ENCODE data around the gene SFXN5.
"Not testable (repeated sequence)": the region's sequence is repeated elsewhere in the genome, so short reads cannot be mapped to it uniquely, and the experiment has no call there.

The SFXN5 gene

DNA sequence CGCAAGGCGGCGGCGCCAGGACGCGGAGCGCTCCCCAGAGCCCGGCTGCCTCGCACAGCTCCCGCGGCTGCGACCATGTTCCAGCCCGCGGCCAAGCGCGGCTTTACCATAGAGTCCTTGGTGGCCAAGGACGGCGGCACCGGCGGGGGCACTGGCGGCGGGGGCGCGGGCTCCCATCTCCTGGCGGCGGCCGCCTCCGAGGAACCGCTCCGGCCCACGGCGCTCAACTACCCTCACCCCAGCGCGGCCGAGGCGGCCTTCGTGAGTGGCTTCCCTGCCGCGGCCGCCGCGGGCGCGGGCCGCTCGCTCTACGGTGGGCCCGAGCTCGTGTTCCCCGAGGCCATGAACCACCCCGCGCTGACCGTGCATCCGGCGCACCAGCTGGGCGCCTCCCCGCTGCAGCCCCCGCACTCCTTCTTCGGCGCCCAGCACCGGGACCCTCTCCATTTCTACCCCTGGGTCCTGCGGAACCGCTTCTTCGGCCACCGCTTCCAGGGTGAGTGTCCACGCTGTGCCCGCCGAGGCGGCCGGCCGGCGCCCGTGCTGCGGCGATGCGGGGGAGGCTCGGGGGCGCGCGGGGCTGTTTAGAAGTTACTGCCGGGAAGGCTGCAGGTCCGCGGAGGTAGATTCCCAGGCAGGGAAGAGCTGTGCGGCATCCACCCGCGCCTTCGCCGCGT, 153.5 kb downstream of the SFXN5 start:
- no peak for DNase-seq

DNA sequence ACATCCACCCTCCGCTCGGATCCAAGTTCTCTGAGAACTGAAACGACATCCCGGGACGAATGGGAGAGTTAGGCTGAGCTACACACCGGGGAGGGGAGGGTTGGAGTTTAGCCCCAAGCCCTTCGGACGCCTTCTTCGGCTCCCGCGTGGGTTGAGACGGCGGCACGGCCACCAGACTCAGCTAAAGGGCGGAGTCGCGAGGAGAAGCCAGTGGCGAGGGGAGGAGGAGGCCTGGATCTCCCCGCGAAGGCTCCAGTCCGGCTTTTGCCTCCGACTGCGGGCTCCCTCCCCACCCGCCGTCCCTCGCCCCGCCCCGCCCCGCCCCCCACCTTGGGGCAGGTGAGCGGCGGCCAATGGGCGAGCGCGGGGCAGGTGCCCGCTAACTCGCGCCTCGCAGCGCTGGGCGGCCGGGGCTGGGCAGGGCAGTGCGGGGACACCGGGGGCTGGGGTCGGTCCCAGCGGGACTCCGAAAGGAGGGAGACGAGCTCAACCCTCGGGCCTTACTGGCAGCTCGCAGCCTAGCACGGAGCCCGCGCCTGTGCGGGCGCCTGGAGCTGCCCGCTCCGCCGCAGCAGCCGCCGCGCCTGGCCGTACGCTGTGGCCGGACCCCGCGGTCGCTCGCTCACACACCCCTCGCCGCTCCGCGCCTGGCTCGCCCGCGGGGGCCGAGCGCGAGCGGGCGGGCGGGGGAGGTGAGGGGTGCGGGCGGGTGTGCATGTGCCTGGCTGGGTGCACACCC, 154.2 kb downstream of the SFXN5 start, which contains the start of gene EMX1:
Gene EMX1, plus strand, starts transcription at position 382 of the 739 bp plus-strand sequence. Its CDS starts 334 bp downstream, at position 716.
- no peak for DNase-seq

DNA sequence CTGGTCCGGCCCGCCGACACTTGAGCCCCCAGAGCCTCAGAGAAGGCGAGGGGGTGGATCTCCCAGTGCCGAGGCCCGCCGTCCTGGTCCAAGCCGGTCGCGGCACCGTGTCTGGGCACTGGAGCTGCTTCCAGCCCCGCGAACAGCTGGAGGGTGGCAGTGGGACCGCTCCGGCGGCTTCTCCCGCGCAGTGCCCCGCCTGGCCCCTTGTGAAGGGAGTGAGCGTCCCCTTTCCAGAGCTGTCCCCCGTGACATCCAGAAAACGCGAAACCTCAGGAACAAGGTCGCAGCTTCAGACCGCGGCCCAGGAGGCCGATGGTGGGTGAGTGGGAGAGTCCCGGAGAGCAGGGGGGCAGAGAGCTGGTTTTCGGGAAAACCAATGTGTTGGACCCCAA, 154.8 kb downstream of the SFXN5 start:
- DNase-seq = no peak

DNA sequence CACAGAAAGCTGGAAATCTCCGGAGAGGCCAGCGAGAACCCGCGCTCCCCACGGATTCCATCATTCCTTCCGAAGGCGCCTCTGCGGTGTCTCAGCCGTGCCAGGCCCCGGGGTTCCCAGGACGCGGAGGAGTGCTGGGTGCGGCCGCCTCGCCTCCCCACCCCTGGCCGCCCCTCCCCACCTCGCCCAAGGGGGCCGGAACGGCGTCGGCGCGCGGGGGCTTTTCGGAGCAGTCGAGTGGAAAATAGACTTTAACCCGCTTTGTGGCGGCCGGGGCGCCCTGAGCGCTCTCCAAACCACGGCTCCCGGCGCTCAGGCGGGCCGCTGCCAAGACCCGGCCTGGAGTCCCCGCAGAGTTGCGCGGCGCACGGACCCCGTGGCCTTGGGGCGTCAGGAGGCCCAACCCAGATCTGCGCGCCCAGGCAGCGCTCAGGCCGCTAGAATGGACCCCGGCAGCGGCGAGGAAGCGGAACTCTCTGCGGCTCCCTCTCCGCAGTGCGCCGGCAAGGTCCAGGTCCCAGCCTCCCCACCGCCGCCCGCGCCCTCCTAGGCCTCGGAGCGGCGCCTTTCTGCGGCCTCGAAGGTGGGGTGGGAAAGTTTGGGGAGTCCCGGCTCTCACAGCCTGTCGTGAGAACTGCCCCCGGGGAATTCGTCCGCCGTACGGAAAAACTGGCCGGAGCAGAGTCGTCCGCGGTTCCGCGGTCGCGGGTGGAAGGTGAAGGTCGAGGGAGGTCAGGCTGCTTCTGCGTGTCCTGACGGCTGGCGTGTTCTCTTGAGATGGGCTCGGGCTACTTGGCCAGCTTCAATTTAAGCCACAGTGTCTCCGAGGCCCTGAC, 155.4 kb downstream of the SFXN5 start:
- no peak for DNase-seq

DNA sequence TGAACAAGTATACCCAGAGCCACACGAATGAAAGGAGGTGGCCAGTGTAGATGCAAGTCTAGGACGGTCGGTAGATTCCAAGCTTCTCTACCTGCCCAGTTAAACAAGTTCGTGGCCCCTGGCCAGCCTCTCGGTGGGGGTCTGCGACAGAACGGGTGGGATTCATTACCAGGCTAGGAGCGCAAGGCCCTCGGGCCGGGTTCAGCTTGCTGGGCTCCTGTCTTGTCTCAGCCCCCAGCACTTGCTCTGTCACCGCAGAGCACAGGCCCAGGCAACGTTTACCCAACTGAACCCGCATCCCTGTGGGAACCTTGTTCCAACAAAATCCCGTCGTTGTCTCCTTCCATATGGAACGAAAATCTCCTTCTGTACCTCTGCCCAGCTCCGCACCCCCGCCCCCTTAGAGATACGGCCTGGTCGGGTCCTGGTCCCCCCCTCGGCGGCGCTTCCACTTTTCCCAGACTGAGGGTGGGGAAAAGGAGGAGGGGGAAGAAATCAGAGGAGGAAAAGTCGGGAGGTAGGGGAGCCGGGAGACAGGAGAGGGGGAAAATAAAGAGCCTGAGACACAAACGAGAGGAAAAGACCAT, 156.1 kb downstream of the SFXN5 start:
- no peak for DNase-seq

DNA sequence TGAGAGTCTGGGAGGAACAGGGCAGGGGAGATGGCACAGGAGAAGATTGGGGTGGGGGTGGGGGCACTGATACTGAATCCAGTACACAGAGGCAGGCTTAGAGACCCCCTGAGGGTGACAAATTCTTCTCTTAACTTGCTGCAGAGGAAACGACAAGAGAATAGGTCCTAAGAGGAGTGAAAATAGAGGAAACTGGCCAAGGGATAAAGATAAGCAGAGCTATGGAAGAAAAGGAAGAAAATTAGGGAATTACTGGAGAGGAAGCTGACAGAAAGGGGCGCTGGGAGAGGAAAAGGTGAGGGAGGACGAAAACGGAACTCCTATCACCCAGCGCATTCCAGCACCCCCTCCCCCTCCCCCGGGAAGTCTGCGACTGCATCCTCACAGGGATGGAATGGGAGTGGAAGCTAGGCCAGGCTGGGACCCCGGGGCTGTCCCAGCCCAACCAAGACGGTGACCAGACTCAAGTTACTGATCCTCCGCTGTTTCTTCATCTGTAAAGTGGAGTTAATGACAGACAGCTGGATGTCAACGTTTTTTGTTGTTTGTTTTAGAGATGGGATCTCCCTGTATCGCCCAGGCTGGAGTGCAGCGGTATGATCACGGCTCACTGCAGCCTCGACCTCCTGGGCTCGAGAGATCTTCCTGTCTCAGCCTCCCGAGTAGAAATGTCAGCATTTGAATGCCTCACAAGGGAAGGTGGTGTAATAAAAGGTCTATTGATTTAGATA, 156.8 kb downstream of the SFXN5 start:
- no peak for DNase-seq

DNA sequence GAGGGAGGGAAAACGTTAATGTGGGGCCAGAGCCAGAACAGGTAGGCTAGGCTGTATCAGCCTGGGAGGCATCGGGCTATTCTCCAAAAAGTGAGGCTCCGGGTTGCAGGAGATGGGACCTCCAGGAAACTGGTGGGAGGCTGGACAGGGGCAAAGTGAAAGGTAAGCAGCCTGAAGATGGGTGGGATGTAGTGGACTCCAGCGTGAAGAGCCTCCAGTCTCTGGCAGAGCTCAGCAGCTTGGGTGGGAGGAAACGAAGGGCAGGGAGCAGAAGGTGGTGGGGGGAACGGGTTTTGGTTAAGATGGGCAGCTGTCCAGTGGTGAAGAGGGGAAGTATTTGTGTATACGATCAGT, 157.3 kb downstream of the SFXN5 start:
- DNase-seq = no peak

DNA sequence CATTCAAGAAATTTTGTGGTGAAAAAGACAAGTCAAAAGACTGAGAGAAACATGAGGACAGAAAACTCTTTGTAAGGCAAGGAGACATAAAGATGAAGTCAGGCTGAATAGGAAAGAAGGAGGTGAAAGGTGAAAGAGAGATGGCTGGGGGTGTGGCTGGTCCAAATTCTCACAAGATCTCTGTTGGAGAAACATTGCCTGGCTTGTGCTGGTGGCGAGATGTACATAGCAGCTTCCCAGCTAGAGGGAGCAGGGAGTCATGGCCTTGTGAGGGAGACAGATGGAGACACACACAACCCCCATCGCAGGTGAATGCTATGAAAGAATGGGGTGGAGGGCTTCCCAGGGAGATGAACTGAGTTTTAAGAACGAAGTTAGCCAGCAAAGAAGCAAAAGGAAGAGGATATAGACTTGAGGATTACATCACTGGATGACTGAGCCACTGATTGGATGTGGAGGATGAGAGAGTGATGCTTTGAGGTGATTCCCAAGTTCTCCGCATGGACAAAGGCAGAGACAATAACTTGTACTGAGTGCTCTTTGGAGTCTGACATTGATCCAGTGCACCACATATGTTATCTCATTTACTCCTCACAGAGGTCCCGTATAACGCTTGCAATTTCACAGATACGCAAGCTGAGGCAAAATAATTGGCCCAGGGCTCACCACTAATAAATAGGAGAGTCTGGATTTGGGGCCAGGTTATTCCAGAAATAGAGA, 157.9 kb downstream of the SFXN5 start:
- DNase-seq = no peak

DNA sequence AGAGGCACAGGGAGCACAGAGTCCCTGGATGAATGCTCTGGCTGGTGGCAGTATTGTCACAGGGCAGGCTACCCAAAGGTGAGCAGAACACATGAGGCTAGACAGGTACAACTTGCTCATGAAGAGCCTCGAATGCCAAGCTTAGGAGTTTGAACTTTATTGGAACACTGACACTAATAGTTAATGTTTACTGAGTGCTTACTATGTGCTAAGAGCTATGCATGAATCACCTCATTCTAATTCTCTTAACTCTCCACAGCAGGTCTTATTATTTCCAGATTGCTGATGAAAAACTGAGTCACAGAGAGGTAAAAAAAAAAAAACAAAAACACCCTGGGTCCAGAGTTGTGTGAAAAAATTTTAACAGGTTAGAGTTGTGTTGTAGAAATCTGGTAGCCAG, 160.3 kb downstream of the SFXN5 start:
- DNase-seq = no peak

DNA sequence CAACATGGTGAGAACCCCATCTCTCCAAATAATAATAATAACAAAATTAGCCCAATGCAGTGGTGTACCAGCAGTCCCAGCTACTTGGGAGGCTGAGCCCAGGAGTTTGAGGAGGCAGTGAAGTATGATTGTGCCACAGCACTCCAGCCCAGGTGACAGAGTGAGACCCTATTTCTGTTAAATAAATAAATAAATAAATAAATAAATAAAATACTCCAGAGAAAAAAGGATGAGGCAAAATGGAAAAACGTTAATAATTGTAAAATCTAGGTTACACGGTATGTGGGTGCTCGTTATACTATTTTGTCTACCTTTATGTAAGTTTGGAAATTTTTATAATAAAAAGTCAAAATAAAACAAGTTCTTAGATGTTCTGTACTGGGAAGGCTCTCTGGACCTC, 162.8 kb downstream of the SFXN5 start:
- DNase-seq = no peak

DNA sequence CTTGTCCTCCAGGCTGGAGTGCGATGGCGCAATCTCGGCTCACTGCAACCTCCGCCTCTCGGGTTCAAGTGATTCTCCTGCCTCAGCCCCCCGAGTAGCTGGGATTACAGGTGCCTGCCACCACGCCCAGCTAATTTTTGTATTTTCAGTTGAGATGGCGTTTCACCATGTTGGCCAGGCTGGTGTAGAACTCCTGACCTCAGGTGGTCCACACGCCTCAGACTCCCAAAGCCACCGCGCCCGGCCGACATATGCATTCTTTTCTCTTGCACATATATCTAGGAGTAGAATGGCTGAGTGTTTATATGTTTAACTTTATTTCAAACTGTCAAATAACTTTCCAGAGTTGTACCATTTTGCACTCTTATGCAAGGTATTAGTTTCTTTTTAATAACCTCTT, 164.1 kb downstream of the SFXN5 start:
- not testable (repeated sequence) for DNase-seq

DNA sequence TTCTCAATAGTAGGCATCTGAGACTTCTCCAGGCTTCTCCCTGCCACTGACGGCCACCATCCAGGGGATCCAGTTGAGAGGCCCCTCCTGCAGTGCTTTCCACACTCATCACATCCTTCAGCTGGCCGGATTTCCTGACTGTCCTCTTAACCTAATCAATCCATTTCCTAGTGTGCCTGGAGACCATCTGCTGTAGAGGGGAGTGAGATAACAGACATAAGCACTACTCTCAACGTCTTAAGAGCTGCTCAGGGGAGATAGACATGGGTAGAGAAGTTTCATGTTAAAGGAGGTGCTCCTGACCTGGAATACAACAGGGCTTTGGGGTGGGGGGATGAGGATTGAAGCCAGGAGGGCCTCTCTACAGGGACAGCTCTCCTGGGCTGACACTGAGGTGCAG, 170.1 kb downstream of the SFXN5 start:
- no peak for DNase-seq

DNA sequence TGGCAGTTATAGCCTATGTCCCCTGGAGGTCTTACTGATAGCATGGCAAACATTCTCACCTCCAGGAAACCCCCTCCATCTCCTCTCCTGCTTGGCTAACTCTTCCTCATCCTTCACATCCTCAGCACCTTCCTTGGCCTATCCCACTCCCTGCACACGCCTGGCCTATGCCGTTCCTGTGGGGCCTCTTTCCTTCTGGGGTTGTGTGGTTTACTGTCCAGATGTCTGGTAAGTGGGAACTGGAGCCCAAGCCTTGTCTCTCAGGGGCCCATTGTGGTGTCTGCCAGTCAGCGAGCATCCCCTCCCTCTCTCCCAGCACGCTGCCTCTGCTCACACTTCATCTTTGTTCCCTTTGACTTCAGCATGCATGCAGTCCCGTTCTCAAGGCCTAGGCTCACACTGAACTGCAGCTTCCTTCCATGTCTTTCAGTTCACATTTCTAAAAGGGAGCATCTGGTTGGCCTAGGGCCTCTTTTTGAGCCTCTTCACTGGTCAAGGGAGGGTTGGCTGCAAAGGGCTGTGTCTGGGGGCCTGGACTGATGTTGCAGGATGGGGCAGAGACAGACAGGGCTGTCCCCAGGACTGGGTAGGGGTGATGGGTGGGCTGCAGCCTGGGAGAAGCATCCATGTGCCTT, 171.2 kb downstream of the SFXN5 start:
- no peak for DNase-seq

DNA sequence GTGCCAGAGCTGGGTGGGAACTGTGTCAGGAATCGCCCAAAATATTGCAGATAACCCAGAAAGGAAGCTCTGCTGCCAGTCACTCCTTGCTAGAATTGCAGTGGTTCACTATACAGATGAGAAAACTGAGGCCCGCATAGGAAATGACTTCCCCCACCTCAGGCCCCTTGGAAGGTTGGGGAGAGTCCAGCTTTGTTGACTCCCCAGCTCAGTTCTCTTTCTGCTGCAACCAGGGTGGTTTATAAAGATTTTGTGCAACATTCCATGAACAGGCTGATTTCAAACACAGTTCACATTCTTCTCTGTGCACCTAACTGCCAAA, 173.0 kb downstream of the SFXN5 start:
- no peak for DNase-seq

DNA sequence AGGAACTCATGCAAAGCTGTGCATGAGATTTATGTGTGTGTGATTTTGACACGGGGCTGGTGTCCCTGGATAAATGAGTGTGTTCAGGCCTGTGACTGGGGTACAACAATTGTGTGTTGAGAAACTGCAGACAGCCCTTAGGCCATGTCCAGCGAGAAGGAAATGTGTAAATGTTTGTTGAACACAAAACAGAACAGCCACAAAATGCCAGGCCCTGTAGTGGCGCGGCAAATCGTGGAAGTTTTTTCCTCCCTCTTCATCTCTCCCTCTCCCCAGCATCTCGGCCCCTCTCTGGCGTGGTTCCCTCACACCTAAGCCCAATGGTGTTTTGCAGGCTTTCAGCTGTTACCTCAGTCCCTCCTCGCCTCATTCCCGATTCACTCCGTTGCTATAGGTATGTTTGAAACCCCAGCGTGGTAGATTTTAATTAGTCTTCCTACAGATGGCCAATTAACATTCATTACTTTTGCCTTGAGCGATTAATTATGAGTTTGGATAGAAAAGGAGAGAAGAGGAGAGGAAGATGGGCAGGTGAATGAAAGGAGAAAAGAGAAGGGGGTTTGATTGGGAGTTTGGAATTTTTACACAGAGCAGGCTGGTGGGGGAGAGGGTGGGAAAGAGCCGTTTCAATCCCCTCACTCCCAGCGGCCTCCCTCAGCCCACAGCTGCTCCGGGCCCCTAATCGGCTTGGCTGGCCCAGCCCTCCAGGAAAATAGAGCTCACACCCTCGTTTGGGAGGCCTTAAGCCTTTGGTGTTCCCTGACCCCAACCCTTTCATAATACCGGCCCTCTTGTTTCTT, 173.5 kb downstream of the SFXN5 start:
- DNase-seq = no peak

DNA sequence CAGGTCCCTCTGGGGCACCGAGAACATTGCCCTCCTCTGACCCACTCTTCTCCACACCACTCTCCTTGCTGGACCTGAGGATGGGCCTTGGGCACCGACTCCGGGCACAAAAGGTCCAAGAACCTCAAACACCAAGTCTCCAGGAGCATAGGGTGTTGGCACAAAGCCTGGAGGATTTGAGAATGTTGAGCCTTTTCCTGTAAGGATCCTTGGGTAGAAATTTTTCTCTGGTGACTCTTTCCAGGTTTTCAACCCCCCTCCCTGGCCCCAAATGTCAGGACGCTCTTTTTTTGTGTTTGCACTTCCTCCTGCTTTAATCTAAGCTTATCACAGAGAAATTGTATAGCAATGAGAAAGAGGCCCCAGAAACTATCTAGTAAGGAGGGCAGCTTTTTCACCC, 175.1 kb downstream of the SFXN5 start:
- no peak for DNase-seq

DNA sequence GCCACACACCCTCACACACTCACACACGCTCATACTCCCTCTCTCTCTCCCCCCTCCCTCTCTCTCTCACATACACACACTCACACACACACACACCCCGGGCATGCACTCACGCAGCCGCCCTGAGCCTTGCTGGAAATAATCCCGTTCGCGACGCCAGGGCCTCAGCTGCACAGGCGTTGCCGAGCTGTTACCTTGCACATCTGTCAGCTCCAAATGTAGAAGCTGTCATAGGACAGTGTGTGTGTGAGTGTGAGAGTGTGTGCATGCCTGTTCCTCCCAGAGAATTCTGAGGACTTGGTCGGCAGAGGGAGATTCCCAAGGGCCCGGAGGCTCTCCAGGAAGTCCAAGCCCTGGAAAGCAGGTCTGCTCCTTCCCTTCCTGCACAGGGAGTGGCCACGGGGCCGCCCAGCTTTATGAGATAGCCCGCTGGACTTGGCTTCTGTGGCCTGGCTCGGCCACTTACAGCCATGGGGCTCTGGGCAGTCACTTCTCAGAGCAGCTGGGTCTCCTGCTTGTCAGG, 175.7 kb downstream of the SFXN5 start:
- peak in 1 of 2 experiments; percentile 29 for DNase-seq

DNA sequence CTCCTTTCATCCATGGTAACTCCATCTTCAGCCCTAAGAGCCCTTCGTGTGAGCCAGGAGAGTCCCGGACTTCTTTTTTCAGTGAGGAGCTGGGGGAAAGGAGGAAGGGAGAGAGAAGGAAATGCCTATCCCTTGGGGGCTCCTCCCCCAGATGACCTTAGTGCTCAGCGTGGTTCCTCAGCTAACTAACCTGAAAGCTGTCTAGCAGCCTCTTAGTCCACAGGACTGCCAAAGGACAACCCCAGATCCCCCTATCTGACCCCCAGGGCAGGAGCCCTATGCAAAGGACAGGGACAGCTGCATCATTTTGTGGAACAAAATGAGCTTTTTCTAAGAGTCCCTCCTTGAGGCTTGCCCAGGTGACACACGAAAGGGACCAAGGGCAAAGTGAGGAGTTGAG, 176.4 kb downstream of the SFXN5 start:
- DNase-seq = no peak

DNA sequence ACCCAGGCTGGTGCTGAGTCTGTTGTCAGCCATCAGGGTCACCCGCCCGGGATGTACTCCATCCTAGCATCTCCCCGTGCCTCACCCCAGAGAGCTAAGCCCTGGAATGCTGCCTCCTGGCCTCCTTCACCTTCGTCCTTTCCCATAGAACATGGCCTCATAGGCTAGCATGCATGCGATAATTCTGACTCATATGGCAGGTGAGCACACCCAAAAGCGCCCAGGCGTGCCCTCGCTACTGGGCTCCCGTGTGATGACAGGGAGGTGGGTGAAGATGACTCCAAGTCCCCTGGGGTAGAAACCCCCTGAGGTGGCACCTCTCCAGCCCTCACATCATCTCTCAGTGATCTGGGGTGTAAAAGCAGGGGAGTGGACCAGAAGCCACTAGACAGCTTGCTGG, 177.0 kb downstream of the SFXN5 start:
- no peak for DNase-seq

DNA sequence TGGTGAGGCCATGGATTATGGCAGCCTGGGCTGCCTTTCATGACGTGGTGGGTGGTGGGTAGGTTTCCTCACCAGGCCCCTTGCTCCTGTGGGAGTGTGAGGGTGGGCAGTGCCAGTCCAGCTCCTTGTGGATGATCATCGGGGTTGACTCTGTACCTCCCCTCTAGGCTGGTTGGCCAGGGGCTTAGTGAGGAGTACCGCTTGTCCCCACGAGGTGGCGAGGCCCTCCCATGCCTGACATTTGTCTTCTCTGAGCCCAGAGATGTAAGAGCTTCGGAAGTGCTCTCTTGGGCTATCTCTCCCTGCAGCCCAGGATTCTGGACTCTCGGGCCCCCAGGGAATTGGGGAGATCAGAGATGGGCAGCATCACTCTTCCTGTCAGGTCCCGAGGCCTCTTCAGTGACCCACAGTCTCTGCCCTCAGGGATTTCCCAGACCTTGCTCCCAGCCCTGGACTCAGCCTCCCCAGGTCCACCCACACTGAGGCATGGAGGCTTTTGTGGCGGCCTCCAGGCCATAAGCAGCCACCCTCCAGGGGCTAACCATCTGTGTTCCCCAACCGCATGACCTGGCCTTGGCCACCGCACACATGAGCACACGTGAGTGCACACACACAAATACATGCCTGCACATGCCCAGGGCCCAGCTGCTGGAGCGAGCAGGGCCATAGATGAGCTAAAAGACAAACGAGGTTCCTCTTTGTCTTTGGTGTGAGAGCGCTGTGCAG, 177.8 kb downstream of the SFXN5 start:
- peak; percentile 33 to 70 for DNase-seq

Data from SHP77 (cell line).